ENCODE measurements around the gene TXNDC8. TPM values are rescaled to one million over a fixed set of nuclear protein-coding genes. Genes with fewer than 3 reads are reported as not detected.

The TXNDC8 gene
- total and polyA plus RNA-seq, 8 donors = not detected

GRCh38 chr9:110334871-110335270 lies 2.8 kb downstream of the TXNDC8 start:
- Histone ChIP-seq H3K4me3 (no peak overlapping the region), H3K4me1 (no peaks in the 10 kb centered on the region), H3K27ac (no peak overlapping the region), H3K9me3 (peaks cover 0 to 6% (median 0%) of the 10 kb centered on the region in 4 donors), H3K36me3 (no peaks in the 10 kb centered on the region), H3K27me3 (no peaks in the 10 kb centered on the region)
- TF ChIP-seq POLR2A (IDR thresholded peaks at IDR 0.05) (no peak), POLR2AphosphoS5 (IDR thresholded peaks at IDR 0.05) (no peak), CTCF (IDR thresholded peaks at IDR 0.05) (no peak), EP300 (IDR thresholded peaks at IDR 0.05) (no peak)
- intact Hi-C loops (cut with DNase I; ENCODE audit: low total_unique reads) = no loop called here
- DNase-seq = no peak

DNA sequence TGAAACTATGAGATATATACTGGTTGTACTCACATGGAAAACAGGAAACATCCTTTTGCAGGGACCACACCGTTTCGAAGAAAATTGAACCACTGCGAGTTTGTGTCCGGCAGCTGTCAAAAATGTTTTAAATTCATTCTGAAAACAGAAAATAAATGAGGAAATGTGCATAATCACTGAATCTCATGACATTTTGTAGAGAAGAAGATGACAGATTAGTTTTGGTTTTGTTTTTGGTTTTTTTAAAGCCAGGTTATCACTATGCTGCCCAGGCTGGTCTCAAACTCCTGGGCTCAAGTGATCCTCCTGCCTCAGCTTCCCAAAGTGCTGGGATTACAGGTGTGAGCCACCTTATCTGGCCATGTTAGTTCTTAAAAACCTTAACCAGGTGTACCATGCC lies 3.5 kb downstream of the TXNDC8 start:
- WGBS, 5 donors = 67 to 84% (median 78%) methylated on average over 4 of the region's 4 CpGs
- Histone ChIP-seq H3K4me3 (no peak overlapping the region), H3K27me3 (no peaks in the 10 kb centered on the region), H3K4me1 (no peaks in the 10 kb centered on the region), H3K27ac (no peak overlapping the region), H3K9me3 (peaks cover 0 to 6% (median 0%) of the 10 kb centered on the region in 4 donors), H3K36me3 (no peaks in the 10 kb centered on the region)
- TF ChIP-seq EP300 (IDR thresholded peaks at IDR 0.05) (no peak), POLR2AphosphoS5 (IDR thresholded peaks at IDR 0.05) (no peak), CTCF (IDR thresholded peaks at IDR 0.05) (no peak), POLR2A (IDR thresholded peaks at IDR 0.05) (no peak)
- intact Hi-C loops (cut with DNase I; ENCODE audit: low total_unique reads) = no loop called here
- no peak for DNase-seq

DNA sequence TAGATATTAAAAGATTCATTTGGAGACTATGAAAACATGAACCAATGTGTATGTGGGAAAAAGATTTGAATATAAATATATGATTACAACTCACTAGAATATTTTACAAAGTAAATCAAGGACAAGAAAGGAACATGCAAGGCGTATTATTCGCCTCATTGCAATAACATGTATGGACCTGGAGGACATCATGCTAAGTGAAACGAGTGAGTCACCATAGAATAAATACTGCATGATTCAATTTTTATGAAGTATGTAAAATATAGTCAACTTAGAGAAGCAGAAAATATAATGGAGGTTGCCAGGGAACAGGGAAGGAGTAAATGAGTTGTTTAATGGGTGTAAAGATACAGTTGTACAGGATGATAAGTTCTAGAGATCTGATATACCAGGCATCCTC lies 4.9 kb downstream of the TXNDC8 start:
- H3K36me3 ChIP-seq = no peaks in the 10 kb centered on the region
- peak in 1 of 2 donors; percentile 13 for DNase-seq
- no peak overlapping the region for H3K27ac ChIP-seq
- H3K27me3 ChIP-seq = no peaks in the 10 kb centered on the region
- H3K9me3 ChIP-seq = peaks cover 0 to 6% (median 0%) of the 10 kb centered on the region in 4 donors
- TF ChIP-seq POLR2A (IDR thresholded peaks at IDR 0.05) = no peak
- no peak for TF ChIP-seq POLR2AphosphoS5 (IDR thresholded peaks at IDR 0.05)
- no peak for TF ChIP-seq EP300 (IDR thresholded peaks at IDR 0.05)
- TF ChIP-seq CTCF (IDR thresholded peaks at IDR 0.05) = no peak
- H3K4me1 ChIP-seq = no peaks in the 10 kb centered on the region
- intact Hi-C loops (cut with DNase I; ENCODE audit: low total_unique reads) = no loop called here
- H3K4me3 ChIP-seq = no peak overlapping the region
- 78 to 91% (median 89%) methylated on average over 3 of the region's 3 CpGs for WGBS, 5 donors

DNA sequence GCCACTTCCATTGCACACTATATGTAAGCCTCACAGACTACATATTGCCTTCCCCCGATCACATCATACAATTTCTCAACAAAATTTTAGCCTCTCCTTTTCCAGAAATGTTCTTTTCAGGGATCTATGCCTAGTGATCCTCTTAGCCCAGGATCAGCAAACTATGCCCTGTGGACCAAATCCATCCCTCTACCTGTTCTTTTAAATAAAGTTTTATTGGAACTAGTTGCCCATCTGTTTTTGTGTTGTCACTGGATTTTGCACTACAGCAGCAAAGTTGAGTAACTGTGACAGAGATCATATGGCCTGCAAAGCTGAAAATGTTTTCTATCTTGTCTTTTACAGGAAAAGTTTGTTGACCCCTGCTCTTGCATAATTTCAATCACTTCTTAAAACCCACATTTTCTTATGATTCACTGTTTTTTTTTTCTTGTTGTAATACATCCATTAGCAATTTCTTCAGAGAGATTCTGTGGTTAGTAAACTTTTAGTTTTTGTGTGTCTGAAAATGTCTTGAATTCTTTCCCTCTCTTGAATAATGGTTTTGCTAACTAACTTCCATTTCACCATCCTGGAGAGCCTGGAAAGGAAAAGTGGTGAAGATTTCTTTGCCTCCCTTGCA lies 7.1 kb downstream of the TXNDC8 start:
- Histone ChIP-seq H3K27me3 (no peaks in the 10 kb centered on the region), H3K27ac (no peak overlapping the region), H3K4me3 (no peak overlapping the region), H3K36me3 (no peaks in the 10 kb centered on the region), H3K9me3 (peaks cover 0 to 6% (median 0%) of the 10 kb centered on the region in 4 donors), H3K4me1 (no peaks in the 10 kb centered on the region)
- 84 to 100% (median 96%) methylated on average over 1 of the region's 1 CpG for WGBS, 5 donors
- no peak for TF ChIP-seq EP300 (IDR thresholded peaks at IDR 0.05)
- TF ChIP-seq CTCF (IDR thresholded peaks at IDR 0.05) = no peak
- no peak for TF ChIP-seq POLR2AphosphoS5 (IDR thresholded peaks at IDR 0.05)
- no peak for TF ChIP-seq POLR2A (IDR thresholded peaks at IDR 0.05)
- no peak for DNase-seq
- intact Hi-C loops (cut with DNase I; ENCODE audit: low total_unique reads) = no loop called here

All from stomach (tissue), 9 donors.